SK-N-SH treated with all-trans-retinoic acid at 6 μM for 48 hours (cell line): ENCODE data around the gene APC2.

ENCODE experiments used
- OSR1 ChIP-seq: fragments of 250-450 bp; sonication (Bioruptor Pico); IDR thresholded peaks from 2 replicates; pipeline ENCODE4 v1.8.0; 2022; ENCODE audit warnings: moderate library complexity, mild to moderate bottlenecking, inconsistent platforms
- TOX ChIP-seq: fragments of 250-450 bp; sonication (Bioruptor Pico); IDR thresholded peaks from 2 replicates; pipeline ENCODE4 v1.8.0; 2021; ENCODE audit warnings: mild to moderate bottlenecking, moderate library complexity, borderline replicate concordance
- ZC3H10 ChIP-seq: fragments of 250-450 bp; sonication (Bioruptor Pico); IDR thresholded peaks from 2 replicates; pipeline ENCODE4 v1.5.1; 2021; ENCODE audit warnings: mild to moderate bottlenecking, moderate library complexity
- ZFP3 ChIP-seq: fragments of 250-450 bp; sonication (Bioruptor Pico); IDR thresholded peaks from 2 replicates; pipeline ENCODE4 v1.5.0; 2020; ENCODE audit warnings: mild to moderate bottlenecking, moderate library complexity
- ZFP30 ChIP-seq: fragments of 450-650 bp; formaldehyde crosslinking; IDR thresholded peaks from 2 replicates; pipeline ENCODE4 v1.5.0; 2022; ENCODE audit warnings: mild to moderate bottlenecking, moderate library complexity
- TF ChIP-seq, protein P1 (sequence below): fragments of 250-450 bp; sonication (Bioruptor Pico); IDR thresholded peaks from 2 replicates; pipeline ENCODE4 v1.5.0; 2020; ENCODE audit warnings: mild to moderate bottlenecking, moderate library complexity
- TF ChIP-seq, protein P2 (sequence below): fragments of 250-450 bp; sonication (Bioruptor Pico); IDR thresholded peaks from 2 replicates; pipeline ENCODE4 v1.8.0; 2020; ENCODE audit warnings: mild to moderate bottlenecking, moderate library complexity, borderline replicate concordance

DNA sequence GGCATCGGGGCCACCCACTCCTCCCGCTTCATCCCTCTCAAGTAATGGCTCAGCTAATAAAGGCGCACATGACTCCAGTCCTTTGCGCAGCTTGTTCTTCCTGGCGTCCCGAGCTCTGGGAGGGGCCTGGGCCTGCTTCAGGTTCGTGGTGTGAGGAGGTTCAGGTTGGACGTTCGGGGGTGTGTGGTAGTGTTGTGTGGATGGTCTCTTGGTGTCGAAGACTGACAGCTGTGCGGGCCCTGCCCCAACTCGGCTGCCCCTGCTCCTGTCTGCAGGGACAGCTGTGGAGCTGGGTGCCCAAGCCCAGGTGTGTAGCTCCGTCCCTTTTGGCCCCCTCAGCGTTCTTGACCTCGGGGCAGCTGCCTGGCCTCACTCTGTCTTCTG is 9.5 kb upstream of the APC2 start:
- no peak for TF ChIP-seq ZC3H10 (CRISPR knock-in tag)
- TF ChIP-seq, protein P1, sequence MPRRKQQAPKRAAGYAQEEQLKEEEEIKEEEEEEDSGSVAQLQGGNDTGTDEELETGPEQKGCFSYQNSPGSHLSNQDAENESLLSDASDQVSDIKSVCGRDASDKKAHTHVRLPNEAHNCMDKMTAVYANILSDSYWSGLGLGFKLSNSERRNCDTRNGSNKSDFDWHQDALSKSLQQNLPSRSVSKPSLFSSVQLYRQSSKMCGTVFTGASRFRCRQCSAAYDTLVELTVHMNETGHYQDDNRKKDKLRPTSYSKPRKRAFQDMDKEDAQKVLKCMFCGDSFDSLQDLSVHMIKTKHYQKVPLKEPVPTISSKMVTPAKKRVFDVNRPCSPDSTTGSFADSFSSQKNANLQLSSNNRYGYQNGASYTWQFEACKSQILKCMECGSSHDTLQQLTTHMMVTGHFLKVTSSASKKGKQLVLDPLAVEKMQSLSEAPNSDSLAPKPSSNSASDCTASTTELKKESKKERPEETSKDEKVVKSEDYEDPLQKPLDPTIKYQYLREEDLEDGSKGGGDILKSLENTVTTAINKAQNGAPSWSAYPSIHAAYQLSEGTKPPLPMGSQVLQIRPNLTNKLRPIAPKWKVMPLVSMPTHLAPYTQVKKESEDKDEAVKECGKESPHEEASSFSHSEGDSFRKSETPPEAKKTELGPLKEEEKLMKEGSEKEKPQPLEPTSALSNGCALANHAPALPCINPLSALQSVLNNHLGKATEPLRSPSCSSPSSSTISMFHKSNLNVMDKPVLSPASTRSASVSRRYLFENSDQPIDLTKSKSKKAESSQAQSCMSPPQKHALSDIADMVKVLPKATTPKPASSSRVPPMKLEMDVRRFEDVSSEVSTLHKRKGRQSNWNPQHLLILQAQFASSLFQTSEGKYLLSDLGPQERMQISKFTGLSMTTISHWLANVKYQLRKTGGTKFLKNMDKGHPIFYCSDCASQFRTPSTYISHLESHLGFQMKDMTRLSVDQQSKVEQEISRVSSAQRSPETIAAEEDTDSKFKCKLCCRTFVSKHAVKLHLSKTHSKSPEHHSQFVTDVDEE (CRISPR knock-in tag), result no peak
- no peak for TF ChIP-seq OSR1 (CRISPR knock-in tag)
- TF ChIP-seq ZFP3 (CRISPR knock-in tag), result no peak
- TF ChIP-seq ZFP30 (CRISPR knock-in tag), result no peak
- TF ChIP-seq TOX (CRISPR knock-in tag), result no peak
- TF ChIP-seq, protein P2, sequence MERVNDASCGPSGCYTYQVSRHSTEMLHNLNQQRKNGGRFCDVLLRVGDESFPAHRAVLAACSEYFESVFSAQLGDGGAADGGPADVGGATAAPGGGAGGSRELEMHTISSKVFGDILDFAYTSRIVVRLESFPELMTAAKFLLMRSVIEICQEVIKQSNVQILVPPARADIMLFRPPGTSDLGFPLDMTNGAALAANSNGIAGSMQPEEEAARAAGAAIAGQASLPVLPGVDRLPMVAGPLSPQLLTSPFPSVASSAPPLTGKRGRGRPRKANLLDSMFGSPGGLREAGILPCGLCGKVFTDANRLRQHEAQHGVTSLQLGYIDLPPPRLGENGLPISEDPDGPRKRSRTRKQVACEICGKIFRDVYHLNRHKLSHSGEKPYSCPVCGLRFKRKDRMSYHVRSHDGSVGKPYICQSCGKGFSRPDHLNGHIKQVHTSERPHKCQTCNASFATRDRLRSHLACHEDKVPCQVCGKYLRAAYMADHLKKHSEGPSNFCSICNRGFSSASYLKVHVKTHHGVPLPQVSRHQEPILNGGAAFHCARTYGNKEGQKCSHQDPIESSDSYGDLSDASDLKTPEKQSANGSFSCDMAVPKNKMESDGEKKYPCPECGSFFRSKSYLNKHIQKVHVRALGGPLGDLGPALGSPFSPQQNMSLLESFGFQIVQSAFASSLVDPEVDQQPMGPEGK (CRISPR knock-in tag), result no peak
